ENCODE measurements around the gene PAK4. TPM values are rescaled to one million over a fixed set of nuclear protein-coding genes. Genes with fewer than 3 reads are reported as not detected.
"Not testable (repeated sequence)": the region's sequence is repeated elsewhere in the genome, so short reads cannot be mapped to it uniquely, and the experiment has no call there.

The PAK4 gene
- total RNA-seq, 2 donors from 2014 or later, result 63.9 to 68.1 TPM

GRCh38 chr19:39115105-39115847 is 10.3 kb upstream of the PAK4 start:
- H3K36me3 ChIP-seq (ENCODE audit: control insufficient read depth, insufficient read depth, low read length), result no peaks in the 10 kb centered on the region
- WGBS, 2 experiments (ENCODE audit: insufficient coverage in 1 of 2, insufficient read length in 1 of 2), result 80 to 83% methylated on average over 6 to 11 of the region's 11 CpGs
- Mint-ChIP-seq H3K36me3 (ENCODE audit: low read depth) (no peaks in the 10 kb centered on the region), H3K27ac (no peak overlapping the region), H3K4me3 (no peak overlapping the region), H3K9me3 (no peaks in the 10 kb centered on the region), H3K27me3 (ENCODE audit: insufficient read depth) (peaks cover 3% of the 10 kb centered on the region), H3K4me1 (peaks cover 4% of the 10 kb centered on the region)
- H3K4me3 ChIP-seq (ENCODE audit: low read length), result no peak overlapping the region
- H3K9ac ChIP-seq (ENCODE audit: extremely low read depth, low read length, poor library complexity, severe bottlenecking), result no peak overlapping the region
- no peaks in the 10 kb centered on the region for H3K27me3 ChIP-seq (ENCODE audit: control insufficient read depth, insufficient read depth, low read length, poor library complexity, severe bottlenecking)
- TF ChIP-seq CTCF (conservative IDR thresholded peaks at IDR 0.05), result no peak
- no peak for DNase-seq
- H3K27ac ChIP-seq (ENCODE audit: low read depth, low read length), result no peak overlapping the region
- H3K4me1 ChIP-seq (ENCODE audit: control insufficient read depth, insufficient read depth, low read length), result no peaks in the 10 kb centered on the region
- no peaks in the 10 kb centered on the region for H3K9me3 ChIP-seq (ENCODE audit: control insufficient read depth, low read length)

- not testable (repeated sequence) for H3K27me3 Mint-ChIP-seq (ENCODE audit: insufficient read depth); H3K4me1 Mint-ChIP-seq; H3K27ac Mint-ChIP-seq; H3K36me3 ChIP-seq (ENCODE audit: control insufficient read depth, insufficient read depth, low read length); H3K27me3 ChIP-seq (ENCODE audit: control insufficient read depth, insufficient read depth, low read length, poor library complexity, severe bottlenecking); H3K27ac ChIP-seq (ENCODE audit: low read depth, low read length); H3K9ac ChIP-seq (ENCODE audit: extremely low read depth, low read length, poor library complexity, severe bottlenecking); H3K4me3 ChIP-seq (ENCODE audit: low read length); H3K36me3 Mint-ChIP-seq (ENCODE audit: low read depth); DNase-seq; H3K4me1 ChIP-seq (ENCODE audit: control insufficient read depth, insufficient read depth, low read length); H3K9me3 ChIP-seq (ENCODE audit: control insufficient read depth, low read length); H3K9me3 Mint-ChIP-seq; H3K4me3 Mint-ChIP-seq
- 81 to 85% methylated on average over 4 to 8 of the region's 8 CpGs for WGBS, 2 experiments (ENCODE audit: insufficient coverage in 1 of 2, insufficient read length in 1 of 2)
These were observed 8.6 kb upstream of the PAK4 start for GRCh38 chr19:39117023-39117422.

GRCh38 chr19:39119830-39120229 is 5.8 kb upstream of the PAK4 start:
- TF ChIP-seq CTCF (conservative IDR thresholded peaks at IDR 0.05), result no peak
- no peak for DNase-seq
- H3K9ac ChIP-seq (ENCODE audit: extremely low read depth, low read length, poor library complexity, severe bottlenecking), result no peak overlapping the region
- Mint-ChIP-seq H3K27me3 (ENCODE audit: insufficient read depth) (peaks cover 7% of the 10 kb centered on the region), H3K4me1 (peaks cover 5% of the 10 kb centered on the region), H3K36me3 (ENCODE audit: low read depth) (no peaks in the 10 kb centered on the region), H3K4me3 (no peak overlapping the region), H3K27ac (no peak overlapping the region), H3K9me3 (no peaks in the 10 kb centered on the region)
- H3K4me1 ChIP-seq (ENCODE audit: control insufficient read depth, insufficient read depth, low read length), result no peaks in the 10 kb centered on the region
- H3K4me3 ChIP-seq (ENCODE audit: low read length), result no peak overlapping the region
- no peaks in the 10 kb centered on the region for H3K27me3 ChIP-seq (ENCODE audit: control insufficient read depth, insufficient read depth, low read length, poor library complexity, severe bottlenecking)
- no peaks in the 10 kb centered on the region for H3K36me3 ChIP-seq (ENCODE audit: control insufficient read depth, insufficient read depth, low read length)
- H3K27ac ChIP-seq (ENCODE audit: low read depth, low read length), result no peak overlapping the region
- WGBS, 2 experiments (ENCODE audit: insufficient coverage in 1 of 2, insufficient read length in 1 of 2), result 88% methylated on average over 1 of the region's 1 CpG; no CpG with 5 or more reads in 1 of the 2 experiments
- no peaks in the 10 kb centered on the region for H3K9me3 ChIP-seq (ENCODE audit: control insufficient read depth, low read length)
